GM12891 (cell line): ENCODE data around the gene SENP1.

Experiments used
- DNase-seq: peaks from one replicate; pipeline ENCODE4 v3.0.0; 2011; ENCODE audit warnings: low spot score; ENCODE audit not compliant: insufficient read length
- FAIRE-seq: peaks from 2 replicates; lab custom pipeline; 2011; peaks lifted over from hg19 to GRCh38; lab: Jason Lieb, UNC
- PAX5 ChIP-seq: IDR thresholded peaks from 2 replicates; pipeline ENCODE4 v1.6.1; 2011; ENCODE audit warnings: low read length, moderate library complexity, mild to moderate bottlenecking; ENCODE audit not compliant: insufficient read depth, severe bottlenecking
- POLR2A ChIP-seq: IDR thresholded peaks from 2 replicates; pipeline ENCODE4 v1.6.1; 2011; ENCODE audit warnings: low read depth, low read length, control low read depth
- POLR2AphosphoS5 ChIP-seq: IDR thresholded peaks from 2 replicates; pipeline ENCODE4 v1.6.1; 2011; ENCODE audit warnings: low read depth, low read length, control low read depth
- POU2F2 ChIP-seq: IDR thresholded peaks from 2 replicates; pipeline ENCODE4 v1.6.1; 2011; ENCODE audit warnings: low read depth, mild to moderate bottlenecking, control low read depth, low read length, moderate library complexity
- SPI1 ChIP-seq: IDR thresholded peaks from 2 replicates; pipeline ENCODE4 v1.6.1; 2011; ENCODE audit warnings: low read depth, low read length, control low read depth
- TAF1 ChIP-seq: IDR thresholded peaks from 2 replicates; pipeline ENCODE4 v1.6.1; 2011; ENCODE audit warnings: low read depth, low read length, control low read depth

SENP1 gene

GRCh38 chr12:48053122-48053521 lies 52.8 kb downstream of the SENP1 start:
- FAIRE-seq (no peak), DNase-seq (no peak)
- TF ChIP-seq POLR2A (no peak), POU2F2 (no peak), SPI1 (no peak), TAF1 (no peak), PAX5 (no peak), POLR2AphosphoS5 (no peak)

- DNase-seq, result no peak
Observed at GRCh38 chr12:48051681-48052080, 54.2 kb downstream of the SENP1 start.

DNA sequence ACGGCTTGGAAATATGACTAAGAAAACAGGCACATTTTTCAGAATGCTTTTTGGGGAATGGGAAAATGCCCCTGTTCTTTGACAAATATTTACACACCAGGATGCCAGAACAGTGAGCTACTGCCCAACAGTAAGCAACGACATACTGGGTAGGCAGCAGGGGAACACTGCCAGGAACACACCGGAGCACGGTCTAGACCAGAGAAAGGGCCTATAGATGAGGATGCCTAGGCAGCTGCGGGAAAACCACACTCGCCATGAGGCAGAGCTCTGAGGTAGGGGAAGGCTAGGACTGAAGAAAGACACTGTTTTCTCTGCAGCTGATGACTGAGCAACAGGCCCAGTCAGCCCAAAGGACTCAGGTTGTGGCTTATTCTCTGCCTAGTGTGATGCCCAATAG lies 55.7 kb downstream of the SENP1 start:
- no peak for DNase-seq
- TF ChIP-seq POLR2AphosphoS5 (no peak), POU2F2 (no peak), POLR2A (no peak), TAF1 (no peak), SPI1 (no peak), PAX5 (no peak)
- FAIRE-seq, result no peak

More at GRCh38 chr12:48051681-48052080, 54.2 kb downstream of the SENP1 start:
- FAIRE-seq, result no peak
- no peak for TF ChIP-seq POU2F2
- TF ChIP-seq POLR2A, result no peak
- TF ChIP-seq TAF1, result no peak
- TF ChIP-seq POLR2AphosphoS5, result no peak
- TF ChIP-seq PAX5, result no peak
- TF ChIP-seq SPI1, result no peak

- DNase-seq (no peak), FAIRE-seq (no peak)
- TF ChIP-seq PAX5, result no peak
- TF ChIP-seq POLR2AphosphoS5, result no peak
Observed at GRCh38 chr12:48045965-48046518, 59.8 kb downstream of the SENP1 start.

GRCh38 chr12:48045061-48045846 lies 60.6 kb downstream of the SENP1 start:
- DNase-seq (no peak), FAIRE-seq (no peak)
- TF ChIP-seq POLR2AphosphoS5 (no peak), SPI1 (no peak), POLR2A (no peak), PAX5 (no peak), TAF1 (no peak), POU2F2 (no peak)

GRCh38 chr12:48044396-48044795 lies 61.5 kb downstream of the SENP1 start:
- TF ChIP-seq POLR2AphosphoS5 (no peak), PAX5 (no peak), TAF1 (no peak), SPI1 (no peak), POLR2A (no peak), POU2F2 (no peak)
- no peak for FAIRE-seq
- DNase-seq, result no peak

DNA sequence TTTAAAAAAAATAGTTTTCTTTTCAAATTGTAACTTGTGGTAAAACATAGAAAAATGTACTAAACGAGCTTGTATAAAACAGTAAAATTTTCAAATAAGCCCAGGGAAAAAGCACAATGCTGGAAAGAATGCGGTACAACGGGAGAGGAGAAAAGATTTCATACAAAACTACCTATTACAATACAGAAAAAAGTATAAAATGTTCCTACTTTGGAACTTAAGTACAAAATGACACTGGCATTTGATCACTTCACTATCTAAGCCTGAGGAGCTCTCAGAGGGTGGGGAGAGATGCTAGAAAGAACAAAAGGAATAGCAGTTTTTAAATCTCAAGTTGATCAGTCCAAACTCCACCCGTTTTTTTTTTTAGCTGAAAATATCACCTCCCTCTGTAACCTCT lies 62.1 kb downstream of the SENP1 start:
- DNase-seq (no peak), FAIRE-seq (no peak)
- no peak for TF ChIP-seq SPI1
- TF ChIP-seq PAX5, result no peak
- TF ChIP-seq POU2F2, result no peak
- TF ChIP-seq POLR2A, result no peak
- TF ChIP-seq POLR2AphosphoS5, result no peak
- TF ChIP-seq TAF1, result no peak

DNA sequence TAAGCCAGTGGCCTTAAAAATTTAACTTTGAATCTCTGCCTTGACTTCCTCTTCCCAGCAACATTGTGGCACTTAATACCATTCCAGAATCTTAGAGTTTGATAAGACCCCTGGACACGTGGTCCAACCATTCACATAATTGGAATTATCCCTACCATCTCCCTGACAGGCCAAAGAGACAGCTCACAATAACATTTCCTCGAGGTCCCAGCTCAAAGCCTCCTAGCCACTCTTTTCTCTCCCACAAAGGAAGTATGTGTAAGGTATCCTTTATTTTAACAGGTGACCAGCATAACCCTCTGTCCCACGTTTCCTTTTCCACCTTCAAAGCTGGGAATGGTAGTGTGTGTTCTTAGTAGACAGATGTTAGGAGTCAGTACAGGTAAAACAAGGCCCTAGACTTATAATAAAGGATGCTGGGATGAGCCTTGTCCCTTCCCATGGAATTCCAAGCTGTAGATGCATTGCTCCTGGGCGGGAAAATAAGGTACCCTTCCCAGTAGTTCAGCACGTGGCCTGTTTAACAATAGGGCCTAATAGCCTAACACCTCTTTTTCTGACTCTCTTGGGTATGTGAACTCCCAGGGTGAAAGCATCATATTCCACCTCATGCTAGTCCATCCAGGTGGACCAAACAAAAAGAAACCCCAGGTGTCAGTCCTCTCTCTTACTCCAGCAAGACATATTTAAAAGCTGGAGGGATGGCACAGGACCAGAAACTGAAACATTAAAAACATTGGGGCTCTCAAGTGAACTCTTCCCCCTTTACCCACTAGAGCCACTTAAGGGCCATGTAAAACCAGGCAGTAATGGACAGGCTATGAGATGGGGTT lies 64.1 kb downstream of the SENP1 start:
- no peak for FAIRE-seq
- DNase-seq, result no peak
- TF ChIP-seq POLR2AphosphoS5 (no peak), POLR2A (no peak), SPI1 (no peak), POU2F2 (no peak), PAX5 (no peak), TAF1 (no peak)

DNA sequence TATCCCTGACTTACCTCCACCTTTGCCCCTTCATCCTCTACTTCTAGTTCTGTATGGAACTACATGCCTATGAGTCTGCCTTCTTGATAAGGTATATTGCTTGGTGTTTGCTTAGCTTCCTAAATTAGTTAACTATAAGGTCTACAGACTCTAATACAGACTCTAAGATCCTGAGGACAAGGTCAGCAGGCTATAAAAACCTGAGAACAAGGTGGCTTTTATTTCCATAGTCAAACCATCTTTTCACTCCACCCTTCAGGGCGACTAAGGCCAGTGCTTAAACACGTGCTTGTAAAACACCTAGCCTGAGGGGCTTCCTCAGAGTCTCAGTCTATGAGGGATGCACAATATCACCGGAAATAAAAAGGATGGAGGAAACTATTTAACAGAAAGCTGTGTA lies 65.5 kb downstream of the SENP1 start:
- no peak for TF ChIP-seq TAF1
- no peak for TF ChIP-seq POLR2A
- no peak for TF ChIP-seq SPI1
- no peak for TF ChIP-seq POLR2AphosphoS5
- TF ChIP-seq PAX5, result no peak
- no peak for TF ChIP-seq POU2F2
- no peak for FAIRE-seq
- DNase-seq, result no peak
